HepG2 (cell line): ENCODE results near the gene PARP1.

Experiments
- ARNT2 ChIP-seq: sonication (generic); formaldehyde crosslinking; IDR thresholded peaks from 2 replicates; pipeline ENCODE4 v1.8.0; 2022; ENCODE audit warnings: mild to moderate bottlenecking, low read depth, missing genetic modification reagents, moderate library complexity
- CTCF ChIP-seq: sonication (generic); formaldehyde crosslinking; IDR thresholded peaks from 2 replicates; pipeline ENCODE4 v1.5.0; 2020; ENCODE audit warnings: mild to moderate bottlenecking, missing genetic modification reagents, moderate library complexity
- POLR2A ChIP-seq, 2 experiments: IDR thresholded peaks; 2 replicates each; pipeline ENCODE4 v1.6.1; 2011; ENCODE audit warnings: low read depth in 2 of 2, low read length in 2 of 2, mild to moderate bottlenecking in 1 of 2, moderate library complexity in 1 of 2; ENCODE audit not compliant: insufficient read depth in 1 of 2
- SKIL ChIP-seq: sonication (generic); formaldehyde crosslinking; IDR thresholded peaks from 2 replicates; pipeline ENCODE4 v1.8.0; 2022; ENCODE audit warnings: missing genetic modification reagents, mild to moderate bottlenecking, moderate library complexity, borderline replicate concordance
- SSRP1 ChIP-seq: IDR thresholded peaks from 2 replicates; pipeline ENCODE4 v1.6.1; 2016; ENCODE audit warnings: control low read depth
- ZNF770 ChIP-seq: sonication (generic); formaldehyde crosslinking; IDR thresholded peaks from 2 replicates; pipeline ENCODE4 v1.5.0; 2020; ENCODE audit warnings: mild to moderate bottlenecking, missing genetic modification reagents
- ZSCAN25 ChIP-seq: sonication (generic); formaldehyde crosslinking; IDR thresholded peaks from 2 replicates; pipeline ENCODE4 v1.8.0; 2022; ENCODE audit warnings: mild to moderate bottlenecking, missing genetic modification reagents

- TF ChIP-seq SKIL: no peak
- TF ChIP-seq ARNT2: no peak
- no peak for TF ChIP-seq ZSCAN25 (CRISPR knock-in tag)
- TF ChIP-seq POLR2A (IDR thresholded peaks at IDR 0.05; ENCODE audit: insufficient read depth in 1 of 2, low read depth in 2 of 2, low read length in 2 of 2): no peak
- TF ChIP-seq SSRP1: no peak
- no peak for TF ChIP-seq ZNF770 (CRISPR knock-in tag)
- TF ChIP-seq CTCF (CRISPR knock-in tag): no peak
Observed at GRCh38 chr1:226388131-226388530, 19.8 kb downstream of the PARP1 start.
